Stimulated activated CD8-positive, alpha-beta memory T cell treated with anti-CD3 and anti-CD28 coated beads, Interleukin-7, amount 100 ng/mL, for 4 hours (primary cell): Measurements from ENCODE around the gene S100A13.

ENCODE experiments used
- DNase-seq, 2 donors: peaks; one replicate each; pipeline ENCODE4 v3.0.0-alpha.2; 2020; ENCODE audit warnings: low read depth in 2 of 2

Gene S100A13

GRCh38 chr1:153627715-153628626, 666 bp upstream of the S100A13 start, which contains the start of gene S100A1:
Gene S100A1, plus strand, starts transcription at chr1:153628434. Its CDS starts 2,088 bp downstream, at chr1:153630522.
- DNase-seq: no peak

- no peak for DNase-seq
These were observed 815 bp downstream of the S100A13 start for GRCh38 chr1:153626477-153626903.

- no peak for DNase-seq
These were observed 2.2 kb downstream of the S100A13 start for GRCh38 chr1:153624965-153625611.

- no peak for DNase-seq
These were observed 4.2 kb downstream of the S100A13 start for GRCh38 chr1:153623101-153623500.

GRCh38 chr1:153619171-153619570, 8.1 kb downstream of the S100A13 start:
- DNase-seq: no peak

- DNase-seq: peak in 1 of 2 donors; percentile 61
These were observed 9.6 kb downstream of the S100A13 start for GRCh38 chr1:153617663-153618062.

GRCh38 chr1:153616917-153617311, 10.4 kb downstream of the S100A13 start:
- DNase-seq: no peak

GRCh38 chr1:153616144-153616916, 11.0 kb downstream of the S100A13 start, which contains the start of gene S100A14:
Gene S100A14, minus strand, starts transcription at chr1:153616325. Its CDS starts 467 bp downstream, at chr1:153615858.
- no peak for DNase-seq

GRCh38 chr1:153615406-153615805, 11.9 kb downstream of the S100A13 start:
- DNase-seq: no peak

GRCh38 chr1:153614906-153615305, 12.4 kb downstream of the S100A13 start:
- DNase-seq: no peak

- no peak for DNase-seq
These were observed 13.0 kb downstream of the S100A13 start for GRCh38 chr1:153614189-153614900.

- DNase-seq: no peak
These were observed 13.9 kb downstream of the S100A13 start for GRCh38 chr1:153613406-153613805.

- DNase-seq: no peak
These were observed 14.5 kb downstream of the S100A13 start, which contains the start of gene S100A16 for GRCh38 chr1:153612755-153613331. Gene S100A16, minus strand, starts transcription at chr1:153613137. Its CDS starts 4,986 bp downstream, at chr1:153608151.

GRCh38 chr1:153612111-153612754, 15.1 kb downstream of the S100A13 start:
- no peak for DNase-seq

- DNase-seq: no peak
These were observed 15.9 kb downstream of the S100A13 start for GRCh38 chr1:153611356-153611755.

GRCh38 chr1:153610811-153611301, 16.4 kb downstream of the S100A13 start:
- DNase-seq: no peak

- DNase-seq: no peak
These were observed 17.0 kb downstream of the S100A13 start for GRCh38 chr1:153610334-153610733.

GRCh38 chr1:153609585-153609907, 17.8 kb downstream of the S100A13 start:
- DNase-seq: no peak

GRCh38 chr1:153608742-153609584, 18.3 kb downstream of the S100A13 start:
- no peak for DNase-seq
